CD8-positive, alpha-beta memory T cell (primary cell): ENCODE measurements around the gene SLC4A9. TPM values are rescaled to one million over a fixed set of nuclear protein-coding genes. Genes with fewer than 3 reads are reported as not detected.

Source experiments
- CTCF ChIA-PET: fragments of 350-600 bp; sonication (Branson Sonifier 250); formaldehyde crosslinking; loops from one replicate; lab custom pipeline; 2021; ENCODE audit warnings: antibody characterized with exemption; lab: Charles Lee
- POLR2A ChIA-PET: fragments of 350-600 bp; sonication (Branson Sonifier 250); formaldehyde crosslinking; loops from one replicate; lab custom pipeline; 2021; ENCODE audit warnings: antibody characterized with exemption; lab: Charles Lee
- DNase-seq, 5 donors: peaks; one replicate each; pipeline versions ENCODE4 v3.0.0 to v3.0.0-alpha.2; 2020 to 2022; ENCODE audit warnings: mixed read lengths in 1 of 5
- H3K27ac ChIP-seq: one replicate; pipeline ENCODE4 v1.7.0; 2013; ENCODE audit warnings: low read depth, mild to moderate bottlenecking, low read length, moderate library complexity
- H3K27me3 ChIP-seq: 2 replicates; pipeline ENCODE4 v1.7.0; 2013; ENCODE audit warnings: low read length, mild to moderate bottlenecking; ENCODE audit not compliant: insufficient read depth, poor library complexity, severe bottlenecking
- H3K36me3 ChIP-seq: 2 replicates; pipeline ENCODE4 v1.7.0; 2013; ENCODE audit warnings: mild to moderate bottlenecking, low read length, moderate library complexity; ENCODE audit not compliant: insufficient read depth
- H3K4me1 ChIP-seq: 2 replicates; pipeline ENCODE4 v1.7.0; 2013; ENCODE audit warnings: mild to moderate bottlenecking, low read length, moderate library complexity; ENCODE audit not compliant: insufficient read depth
- H3K4me3 ChIP-seq: 2 replicates; pipeline ENCODE4 v1.7.0; 2013; ENCODE audit warnings: mild to moderate bottlenecking, low read length
- H3K9me3 ChIP-seq: 2 replicates; pipeline ENCODE4 v1.7.0; 2013; ENCODE audit warnings: mild to moderate bottlenecking, low read length
- H3K27ac Mint-ChIP-seq, 8 donors: one replicate each; pipeline ENCODE4 v1.8.0; 2020 to 2021; ENCODE audit warnings: mixed read lengths in 8 of 8, mild to moderate bottlenecking in 6 of 8, inconsistent platforms in 3 of 8, moderate library complexity in 3 of 8
- H3K27me3 Mint-ChIP-seq, 2 donors: one replicate each; pipeline ENCODE4 v1.8.0; 2020 to 2021; ENCODE audit warnings: mixed read lengths in 2 of 2, mild to moderate bottlenecking in 1 of 2, moderate library complexity in 1 of 2
- H3K36me3 Mint-ChIP-seq, 3 donors: one replicate each; pipeline ENCODE4 v1.8.0; 2020 to 2021; ENCODE audit warnings: mixed read lengths in 3 of 3, inconsistent platforms in 1 of 3, mild to moderate bottlenecking in 1 of 3
- H3K4me1 Mint-ChIP-seq, 3 donors: one replicate each; pipeline ENCODE4 v1.8.0; 2020 to 2021; ENCODE audit warnings: mixed read lengths in 3 of 3, inconsistent platforms in 1 of 3, mild to moderate bottlenecking in 1 of 3
- H3K4me3 Mint-ChIP-seq, 7 donors: one replicate each; pipeline ENCODE4 v1.8.0; 2020 to 2021; ENCODE audit warnings: mixed read lengths in 7 of 7, mild to moderate bottlenecking in 6 of 7, moderate library complexity in 4 of 7, inconsistent platforms in 2 of 7
- H3K9me3 Mint-ChIP-seq, 5 donors: one replicate each; pipeline ENCODE4 v1.8.0; 2020 to 2022; ENCODE audit warnings: mixed read lengths in 5 of 5, mild to moderate bottlenecking in 3 of 5, moderate library complexity in 2 of 5, inconsistent platforms in 1 of 5
- polyA plus RNA-seq: library from polyadenylated mRNA; unstranded; fragments of 300-500 nt; fragmentation: Illumina TruSeq; gene quantifications from one replicate; pipeline ENCODE4 v1.2.3, GENCODE V29; 2021
- total RNA-seq, 2 experiments: library from RNA; stranded (reverse); gene quantifications; one replicate each; pipeline ENCODE4 v1.2.3, GENCODE V29; 2021

SLC4A9 gene
- total and polyA plus RNA-seq, 3 experiments from 2014 or later = not detected

DNA sequence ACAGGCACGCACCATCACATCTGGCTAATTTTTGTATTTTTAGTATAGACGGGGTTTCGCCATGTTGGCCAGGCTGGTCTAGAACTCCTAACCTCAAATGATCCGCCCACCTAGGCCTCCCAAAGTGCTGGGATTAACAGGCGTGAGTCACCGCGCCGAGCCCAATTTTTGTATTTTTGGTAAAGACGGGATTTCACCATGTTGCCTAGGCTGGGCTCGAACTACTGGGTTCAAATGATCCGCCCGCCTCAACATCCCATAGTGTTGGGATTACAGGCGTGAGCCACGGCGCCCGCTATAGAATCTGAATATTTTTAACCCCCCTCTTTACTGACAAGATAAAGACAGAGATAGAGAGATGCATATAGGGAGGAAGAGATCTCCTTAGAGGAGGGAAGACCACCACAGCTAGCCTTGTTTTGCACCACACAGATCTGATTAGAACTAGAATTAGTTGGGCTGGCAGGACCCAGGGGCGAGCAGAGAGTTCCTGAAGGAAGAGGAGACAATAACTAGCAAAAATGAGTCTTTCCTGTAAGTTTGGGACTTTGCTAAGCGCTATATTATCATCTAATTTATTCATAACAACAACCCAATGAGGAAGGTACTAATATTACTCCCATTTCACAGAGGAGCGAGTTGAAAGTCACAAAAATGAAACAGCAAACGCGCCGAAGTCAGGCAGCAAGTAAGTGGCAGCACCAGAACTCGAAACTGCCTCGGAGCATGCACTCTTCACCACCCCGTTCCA lies 40.2 kb downstream of the SLC4A9 start:
- Histone ChIP-seq H3K36me3 (no peaks in the 10 kb centered on the region), H3K4me1 (peaks cover 33% of the 10 kb centered on the region), H3K4me3 (peak overlapping the region; percentile 75), H3K27ac (peak overlapping the region; percentile 84), H3K27me3 (no peaks in the 10 kb centered on the region), H3K9me3 (no peaks in the 10 kb centered on the region)
- H3K4me3 Mint-ChIP-seq = no peak overlapping the region
- peak overlapping the region in 3 of 8 donors; percentile 78 to 94 (median 90) for H3K27ac Mint-ChIP-seq
- H3K4me1 Mint-ChIP-seq = peaks cover 29 to 33% (median 31%) of the 10 kb centered on the region in 3 donors
- peaks cover 0 to 2% of the 10 kb centered on the region in 2 donors for H3K27me3 Mint-ChIP-seq
- DNase-seq = no peak
- ChIA-PET CTCF (interaction anchor here (1.0 to 2.9 kb wide), 3 partner anchors 16 to 27 kb away, joined by 3 to 16 read pairs (median 3); no protein-coding TSS in a partner anchor), POLR2A (interaction anchor here (1.1 to 2.7 kb wide), 7 partner anchors 29 to 921 kb away, joined by 3 to 20 read pairs (median 9); partner anchors contain the start of genes APBB3, EIF4EBP3, HARS1 and HARS2)
- H3K9me3 Mint-ChIP-seq = no peaks in the 10 kb centered on the region
- peaks cover 0 to 13% (median 1%) of the 10 kb centered on the region in 3 donors for H3K36me3 Mint-ChIP-seq

DNA sequence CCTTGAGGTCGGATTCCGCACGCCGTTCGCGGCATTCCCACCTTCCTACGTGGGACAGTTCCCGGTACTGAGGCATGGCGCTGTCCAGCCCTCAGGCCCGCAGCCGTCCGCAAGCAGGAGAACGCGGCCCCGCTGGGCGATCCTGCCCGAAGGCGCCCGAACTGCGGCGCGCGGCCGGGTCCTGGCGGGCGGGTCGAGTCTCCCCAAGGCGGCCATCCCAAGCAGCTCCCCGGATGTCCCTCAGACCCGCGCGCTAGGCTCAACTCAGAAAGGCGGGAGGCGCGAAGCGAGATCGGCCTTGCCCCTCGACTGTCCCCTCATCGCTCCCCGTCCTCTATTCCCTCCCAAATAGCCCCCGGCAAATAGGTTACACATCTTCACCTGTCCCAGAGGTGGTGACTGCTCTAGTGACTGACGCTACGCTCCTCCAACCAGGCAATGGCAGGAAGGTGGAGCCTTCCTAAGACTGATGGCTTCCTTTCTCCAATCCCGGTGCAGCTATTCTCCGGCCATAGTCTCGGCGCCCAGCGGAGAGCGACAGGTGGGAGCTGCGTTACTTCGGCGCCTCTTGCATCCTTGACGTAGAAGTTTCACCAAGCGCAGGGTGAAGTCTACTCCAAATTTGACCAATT lies 40.9 kb downstream of the SLC4A9 start:
- peaks cover 0 to 2% of the 10 kb centered on the region in 2 donors for H3K27me3 Mint-ChIP-seq
- DNase-seq = peak; percentile 70 to 92 (median 90)
- Histone ChIP-seq H3K27me3 (no peaks in the 10 kb centered on the region), H3K4me3 (peak overlapping the region; percentile 75), H3K9me3 (no peaks in the 10 kb centered on the region), H3K36me3 (no peaks in the 10 kb centered on the region), H3K4me1 (peaks cover 36% of the 10 kb centered on the region), H3K27ac (peak overlapping the region; percentile 84)
- CTCF ChIA-PET = interaction anchor here (1.0 to 2.9 kb wide), 6 partner anchors 16 to 263 kb away, joined by 3 to 16 read pairs (median 4); partner anchors contain the start of genes EIF4EBP3, IK and NDUFA2
- H3K36me3 Mint-ChIP-seq = peaks cover 0 to 15% (median 1%) of the 10 kb centered on the region in 3 donors
- no peak overlapping the region for H3K4me3 Mint-ChIP-seq
- POLR2A ChIA-PET = interaction anchor here (0.6 to 2.7 kb wide), 14 partner anchors 14 to 920 kb away, joined by 3 to 20 read pairs (median 4); partner anchors contain the start of genes APBB3, EIF4EBP3, HARS1 and HARS2
- H3K9me3 Mint-ChIP-seq = no peaks in the 10 kb centered on the region
- peak overlapping the region in 2 of 8 donors; percentile 90 to 94 for H3K27ac Mint-ChIP-seq
- H3K4me1 Mint-ChIP-seq = peaks cover 32 to 36% (median 34%) of the 10 kb centered on the region in 3 donors

DNA sequence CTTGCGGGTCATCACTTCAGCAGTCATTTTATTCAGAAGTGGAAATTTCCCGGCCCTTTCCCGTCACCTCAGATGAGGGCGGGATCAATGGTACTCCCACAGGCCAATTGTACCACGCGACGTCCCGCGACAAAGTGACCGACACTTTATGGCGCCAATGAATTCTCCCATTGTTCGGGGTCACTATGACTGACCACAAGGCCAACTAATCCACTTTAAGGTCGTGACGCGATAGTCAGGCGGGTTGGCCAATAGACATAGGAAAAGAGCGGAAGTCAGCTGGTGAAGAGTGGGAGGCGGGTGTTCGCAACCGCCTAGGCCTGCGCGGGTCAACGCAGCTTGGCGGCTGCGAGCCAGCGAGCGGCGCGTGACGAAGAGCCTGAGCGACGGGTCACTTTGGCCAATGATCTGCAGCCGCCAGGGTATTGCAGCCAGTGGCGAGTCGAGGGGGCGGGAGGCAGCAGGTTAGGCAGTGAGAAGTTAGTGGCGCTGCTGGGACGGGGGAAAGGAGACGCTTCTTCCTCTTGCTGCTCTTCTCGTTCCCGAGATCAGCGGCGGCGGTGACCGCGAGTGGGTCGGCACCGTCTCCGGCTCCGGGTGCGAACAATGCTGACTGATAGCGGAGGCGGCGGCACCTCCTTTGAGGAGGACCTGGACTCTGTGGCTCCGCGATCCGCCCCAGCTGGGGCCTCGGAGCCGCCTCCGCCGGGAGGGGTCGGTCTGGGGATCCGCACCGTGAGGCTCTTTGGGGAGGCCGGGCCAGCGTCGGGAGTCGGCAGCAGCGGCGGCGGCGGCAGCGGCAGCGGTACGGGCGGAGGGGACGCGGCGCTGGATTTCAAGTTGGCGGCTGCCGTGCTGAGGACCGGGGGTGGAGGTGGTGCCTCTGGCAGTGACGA lies 41.6 kb downstream of the SLC4A9 start, which contains the start of gene ANKHD1:
ANKHD1 (plus strand) TSS at position 472 of the 896 bp plus-strand sequence; CDS start at position 607, 135 bp downstream.
- H3K27ac ChIP-seq = peak within 1 kb of the TSS; percentile 93
- peaks cover 37 to 43% (median 41%) of the 10 kb centered on the region in 3 donors for H3K4me1 Mint-ChIP-seq
- peaks cover 5% of the 10 kb centered on the region for H3K36me3 ChIP-seq
- peak within 1 kb of the TSS; percentile 90 for H3K4me3 ChIP-seq
- POLR2A ChIA-PET = interaction anchor here (0.6 to 2.7 kb wide), 15 partner anchors 15 to 919 kb away, joined by 3 to 20 read pairs (median 4); partner anchors contain the start of genes APBB3, EIF4EBP3, HARS1 and HARS2
- H3K27me3 ChIP-seq = no peaks in the 10 kb centered on the region
- H3K27me3 Mint-ChIP-seq = peaks cover 0 to 2% of the 10 kb centered on the region in 2 donors
- CTCF ChIA-PET = interaction anchor here (1.0 to 2.9 kb wide), 7 partner anchors 15 to 310 kb away, joined by 3 to 16 read pairs (median 6); partner anchors contain the start of genes EIF4EBP3, IK and NDUFA2
- peak within 1 kb of the TSS in 1 of 8 donors; percentile 90 for H3K27ac Mint-ChIP-seq
- peak; percentile 93 to 99 (median 98) for DNase-seq
- H3K4me1 ChIP-seq = peaks cover 44% of the 10 kb centered on the region
- H3K4me3 Mint-ChIP-seq = no peak within 1 kb of the TSS
- peaks cover 0 to 20% (median 1%) of the 10 kb centered on the region in 3 donors for H3K36me3 Mint-ChIP-seq
- no peaks in the 10 kb centered on the region for H3K9me3 Mint-ChIP-seq
- no peaks in the 10 kb centered on the region for H3K9me3 ChIP-seq

DNA sequence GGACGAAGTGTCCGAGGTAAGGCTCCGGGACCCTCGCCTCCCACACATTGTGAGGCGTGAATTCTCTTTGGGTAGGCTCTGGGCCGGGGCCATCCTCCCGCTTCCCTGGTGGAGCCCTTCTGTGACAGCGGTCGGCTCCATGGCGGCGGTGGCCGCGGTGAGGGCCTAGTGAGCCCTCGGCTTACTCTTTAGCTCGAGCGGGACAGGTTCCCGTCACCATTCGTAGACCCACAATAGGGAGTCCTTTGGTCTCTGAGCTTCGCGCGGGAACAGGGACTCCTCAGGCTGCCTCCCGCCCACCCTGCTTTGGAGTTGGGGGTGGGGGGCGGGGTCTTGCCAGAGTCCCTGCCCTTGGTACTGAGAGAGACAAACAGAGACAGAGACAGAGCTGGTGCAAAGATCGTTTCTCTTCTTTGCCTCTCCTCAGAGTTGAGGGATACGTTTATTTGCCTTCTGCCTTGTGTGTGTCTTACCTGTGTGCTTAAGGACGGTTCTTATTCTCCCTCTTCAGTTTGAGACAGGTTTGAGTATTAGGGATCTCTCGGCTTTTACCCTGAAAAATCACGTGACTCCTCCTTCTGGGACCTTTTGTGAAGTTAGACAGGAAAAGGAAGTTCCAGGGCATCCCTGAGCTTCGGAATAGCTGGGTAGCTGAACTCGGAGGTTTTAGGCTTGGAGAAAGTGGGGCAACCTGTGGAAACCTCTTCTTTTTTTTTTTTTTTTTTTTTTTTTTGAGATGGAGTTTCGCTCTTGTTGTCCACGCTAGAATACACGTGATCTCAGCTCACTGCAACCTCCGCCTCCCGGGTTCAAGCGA lies 42.5 kb downstream of the SLC4A9 start:
- H3K4me3 Mint-ChIP-seq = no peak overlapping the region
- ChIA-PET CTCF (interaction anchor here (1.3 to 2.9 kb wide), 4 partner anchors 15 to 309 kb away, joined by 3 to 16 read pairs (median 6); partner anchors contain the start of gene EIF4EBP3), POLR2A (interaction anchor here (0.6 to 2.7 kb wide), 9 partner anchors 16 to 837 kb away, joined by 3 to 20 read pairs (median 4); partner anchors contain the start of genes EIF4EBP3, IK, NDUFA2 and SRA1)

DNA sequence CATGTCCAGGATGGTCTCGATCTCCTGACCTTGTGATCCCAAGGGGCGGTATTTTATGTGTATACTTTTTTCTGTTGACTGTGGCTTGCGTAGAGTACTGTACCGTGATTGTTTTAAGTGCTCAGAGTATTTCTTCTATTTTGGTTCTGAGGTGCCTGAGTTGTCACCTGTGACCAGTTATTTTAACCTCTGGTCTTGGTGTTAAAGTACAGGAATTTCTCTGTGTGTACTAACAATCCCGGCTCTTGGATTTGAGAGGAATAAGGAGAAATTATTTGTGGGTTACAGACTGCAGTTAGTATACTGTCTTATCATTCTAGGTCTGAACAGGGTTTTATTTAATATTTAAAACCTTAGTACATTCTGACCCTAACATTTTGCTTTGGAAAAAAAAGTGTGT lies 43.6 kb downstream of the SLC4A9 start:
- Histone ChIP-seq H3K27ac (no peak overlapping the region), H3K36me3 (peaks cover 7% of the 10 kb centered on the region), H3K9me3 (no peaks in the 10 kb centered on the region), H3K27me3 (no peaks in the 10 kb centered on the region), H3K4me1 (peaks cover 48% of the 10 kb centered on the region), H3K4me3 (peak overlapping the region; percentile 90)
- Mint-ChIP-seq H3K36me3 (peaks cover 0 to 28% (median 1%) of the 10 kb centered on the region in 3 donors), H3K27me3 (peaks cover 0 to 2% of the 10 kb centered on the region in 2 donors), H3K4me1 (peaks cover 47 to 59% (median 53%) of the 10 kb centered on the region in 3 donors), H3K9me3 (no peaks in the 10 kb centered on the region), H3K4me3 (no peak overlapping the region), H3K27ac (peak overlapping the region in 4 of 8 donors; percentile 56 to 88 (median 64))
- DNase-seq = no peak
- ChIA-PET CTCF (no interaction called here), POLR2A (no interaction called here)

More for the DNA sequence above, 42.5 kb downstream of the SLC4A9 start:
- H3K36me3 Mint-ChIP-seq = peaks cover 0 to 24% (median 1%) of the 10 kb centered on the region in 3 donors
- Histone ChIP-seq H3K4me3 (peak overlapping the region; percentile 90), H3K4me1 (peaks cover 44% of the 10 kb centered on the region), H3K36me3 (peaks cover 7% of the 10 kb centered on the region), H3K9me3 (no peaks in the 10 kb centered on the region), H3K27me3 (no peaks in the 10 kb centered on the region), H3K27ac (peak overlapping the region; percentile 93)
- H3K4me1 Mint-ChIP-seq = peaks cover 39 to 47% (median 47%) of the 10 kb centered on the region in 3 donors
- H3K9me3 Mint-ChIP-seq = no peaks in the 10 kb centered on the region
- H3K27ac Mint-ChIP-seq = no peak overlapping the region
- peak; percentile 29 to 68 (median 44) for DNase-seq
- H3K27me3 Mint-ChIP-seq = peaks cover 0 to 2% of the 10 kb centered on the region in 2 donors

DNA sequence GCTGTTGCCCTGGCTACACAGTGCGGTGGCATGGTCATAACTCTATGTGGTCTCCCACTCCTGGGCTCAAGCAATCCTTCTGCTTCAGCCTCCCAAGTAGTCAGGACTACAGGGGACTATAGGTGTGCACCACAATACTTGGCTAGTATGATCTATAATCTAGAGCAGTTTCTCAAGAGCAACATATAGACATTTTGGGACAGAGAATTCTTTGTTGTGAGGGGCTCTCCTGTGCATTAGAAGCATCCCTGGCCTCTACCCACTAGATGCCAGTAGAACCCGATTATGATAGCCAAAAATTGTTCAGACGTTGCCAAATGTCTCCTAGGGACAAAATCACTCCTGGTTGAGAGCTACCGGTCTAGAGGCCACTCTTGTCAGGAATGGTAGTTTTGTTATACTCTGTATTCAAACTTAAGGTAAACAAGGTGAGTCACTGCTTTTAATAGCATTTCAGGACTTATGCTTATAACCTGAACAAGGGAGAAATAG lies 48.8 kb downstream of the SLC4A9 start:
- peaks cover 0 to 40% (median 3%) of the 10 kb centered on the region in 3 donors for H3K36me3 Mint-ChIP-seq
- ChIA-PET CTCF (no interaction called here), POLR2A (no interaction called here)
- no peaks in the 10 kb centered on the region for H3K9me3 ChIP-seq
- no peaks in the 10 kb centered on the region for H3K27me3 ChIP-seq
- no peaks in the 10 kb centered on the region for H3K9me3 Mint-ChIP-seq
- H3K4me3 Mint-ChIP-seq = peak overlapping the region in 5 of 7 donors; percentile 19 to 47 (median 43)
- H3K4me1 Mint-ChIP-seq = peaks cover 51 to 77% (median 67%) of the 10 kb centered on the region in 3 donors
- H3K27me3 Mint-ChIP-seq = no peaks in the 10 kb centered on the region
- peak overlapping the region in 6 of 8 donors; percentile 29 to 84 (median 55) for H3K27ac Mint-ChIP-seq
- no peak overlapping the region for H3K27ac ChIP-seq
- peaks cover 7% of the 10 kb centered on the region for H3K36me3 ChIP-seq
- H3K4me3 ChIP-seq = no peak overlapping the region
- H3K4me1 ChIP-seq = peaks cover 50% of the 10 kb centered on the region
- no peak for DNase-seq
